Activated CD8-positive, alpha-beta memory T cell treated with anti-CD3 and anti-CD28 coated beads for 24 hours (primary cell): Measurements from ENCODE around the gene KRT74.
A peak's percentile ranks its signal among the peaks of the same experiment; 100 is the strongest.

Source experiments
- DNase-seq: peaks from one replicate; pipeline ENCODE4 v3.0.0-alpha.2; 2020

The KRT74 gene

DNA sequence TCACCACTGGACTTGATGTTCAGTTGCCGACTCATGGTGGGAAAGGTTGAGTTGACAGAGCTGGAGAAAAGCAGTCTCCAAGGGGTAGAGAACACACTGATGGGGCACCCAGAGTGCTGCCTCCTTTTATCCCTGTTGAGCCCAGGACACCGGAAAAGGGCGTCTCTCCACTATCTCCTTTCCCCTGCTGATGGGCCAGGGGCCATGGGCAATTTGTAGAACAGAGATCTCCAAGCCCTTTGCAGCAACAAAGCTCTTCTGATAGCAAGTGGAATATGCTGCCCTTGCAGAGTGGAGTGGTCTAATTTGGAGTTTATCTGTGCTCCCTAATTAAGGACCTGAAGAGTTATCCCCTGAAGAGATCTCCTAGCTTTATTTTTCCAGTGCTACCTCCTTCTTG, at the start of gene KRT74:
TSS of gene KRT74 (minus strand) at position 101 of the 400 bp plus-strand sequence. CDS start at position 35, 66 bp downstream.
- no peak for DNase-seq

- DNase-seq = peak; percentile 24
Measured at GRCh38 chr12:52622349-52622748, 48.7 kb upstream of the KRT74 start.

DNA sequence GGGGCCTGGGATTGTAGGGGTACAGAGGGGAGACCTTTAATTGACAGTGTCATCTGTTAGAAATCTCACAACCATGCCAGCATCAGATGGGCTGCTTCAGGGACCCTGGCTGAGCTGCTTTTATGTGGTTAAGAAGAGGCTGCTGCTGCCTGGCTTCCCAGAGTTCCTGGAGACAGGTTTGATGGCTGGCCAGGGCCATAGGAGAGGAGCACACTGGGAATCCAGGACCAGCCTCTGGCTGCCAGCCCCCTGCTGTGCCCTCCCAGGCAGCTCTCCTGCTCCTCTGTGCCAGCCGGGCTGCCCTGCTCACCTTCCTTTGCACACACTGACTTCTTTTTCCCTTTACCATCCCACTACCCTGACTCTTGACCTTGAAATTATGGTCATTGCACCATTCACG, 45.2 kb upstream of the KRT74 start:
- no peak for DNase-seq

DNA sequence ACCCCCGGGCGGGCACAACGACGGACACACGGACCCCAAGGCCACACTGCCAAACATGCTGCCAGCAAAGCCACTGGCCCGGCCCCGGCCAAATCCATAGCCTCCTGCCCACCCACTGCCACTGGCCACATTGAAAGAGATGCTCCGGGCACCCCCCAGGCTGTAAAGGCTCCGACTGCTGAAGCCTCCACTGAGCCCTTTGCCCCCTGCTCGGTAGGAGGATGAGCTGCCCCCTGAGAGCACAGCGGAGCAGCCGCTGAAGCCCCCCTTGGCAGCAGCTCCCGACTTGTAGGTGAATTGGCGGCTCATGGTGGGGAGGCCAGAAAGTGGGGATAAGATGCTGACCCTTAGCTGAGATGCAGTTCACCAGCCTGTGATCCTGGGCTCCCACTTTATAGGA, 44.6 kb upstream of the KRT74 start, which contains the start of gene KRT73:
TSS of gene KRT73 (minus strand) at position 344 of the 400 bp plus-strand sequence. CDS start at position 309, 35 bp downstream.
- no peak for DNase-seq

DNA sequence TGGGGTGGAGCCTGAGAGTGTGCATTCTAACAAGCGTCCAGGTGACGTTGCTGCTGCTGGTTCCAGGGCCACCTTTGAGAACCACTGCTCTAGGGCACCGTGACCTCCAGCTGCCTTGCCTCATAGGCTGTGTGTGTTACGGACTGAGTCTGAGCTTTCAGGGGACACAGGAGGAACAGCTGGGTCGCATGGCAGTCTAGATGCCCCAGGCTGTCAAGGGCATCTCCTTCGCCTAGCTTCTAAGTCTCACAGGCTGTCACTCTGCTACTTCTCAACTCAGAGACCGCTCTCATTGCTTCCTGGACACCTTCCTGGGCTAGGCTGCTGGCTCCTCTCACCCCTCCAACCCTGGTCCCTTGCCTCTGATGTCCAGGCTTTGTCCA, 43.8 kb upstream of the KRT74 start:
- DNase-seq = no peak

- DNase-seq = no peak
Measured at GRCh38 chr12:52616680-52617402, 43.2 kb upstream of the KRT74 start.

- no peak for DNase-seq
Measured at GRCh38 chr12:52615912-52616311, 42.3 kb upstream of the KRT74 start.

GRCh38 chr12:52615208-52615868, 41.7 kb upstream of the KRT74 start:
- DNase-seq = no peak

DNA sequence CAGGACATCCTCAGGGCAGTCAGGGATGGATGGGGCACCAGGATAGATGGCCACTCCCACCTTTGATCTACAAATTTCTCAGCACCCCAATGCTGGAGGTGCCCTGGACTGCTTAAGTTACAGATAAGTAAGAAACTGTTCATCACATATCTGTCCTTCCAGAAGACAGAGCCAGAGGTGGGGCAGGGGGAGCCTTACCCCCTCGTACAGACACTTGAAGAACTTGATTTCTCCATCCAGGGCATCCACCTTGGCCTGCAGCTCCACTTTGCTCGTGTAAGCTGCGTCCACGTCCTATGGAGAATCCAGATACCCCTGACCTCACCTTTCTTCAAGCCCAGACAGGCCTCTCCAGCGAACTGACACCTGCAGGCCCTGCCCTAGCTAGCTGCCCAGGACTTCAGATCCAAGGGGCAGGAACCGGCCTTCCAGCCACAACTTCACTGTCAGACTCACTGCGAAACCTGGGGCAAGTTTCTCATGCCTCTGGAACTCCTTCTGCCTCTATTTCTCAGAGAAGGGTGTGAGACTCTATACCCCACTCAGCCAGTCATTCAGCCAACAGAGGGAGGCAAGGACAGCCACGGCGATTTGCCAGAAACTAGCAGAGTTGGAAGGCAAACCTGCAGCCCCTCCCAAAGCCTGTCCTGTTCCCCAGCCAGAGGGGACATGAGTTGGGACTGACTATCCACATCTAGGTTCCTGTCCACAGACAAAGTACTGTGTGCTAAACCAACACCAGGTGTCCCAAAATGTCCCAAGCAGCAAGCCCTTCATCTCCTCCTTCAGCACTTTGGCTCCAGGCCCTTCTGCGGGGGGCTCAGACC, 41.0 kb upstream of the KRT74 start:
- DNase-seq = peak; percentile 58

- peak; percentile 57 for DNase-seq
Measured at GRCh38 chr12:52613384-52614030, 39.9 kb upstream of the KRT74 start.

GRCh38 chr12:52612431-52613383, 39.1 kb upstream of the KRT74 start:
- DNase-seq = peak; percentile 56

DNA sequence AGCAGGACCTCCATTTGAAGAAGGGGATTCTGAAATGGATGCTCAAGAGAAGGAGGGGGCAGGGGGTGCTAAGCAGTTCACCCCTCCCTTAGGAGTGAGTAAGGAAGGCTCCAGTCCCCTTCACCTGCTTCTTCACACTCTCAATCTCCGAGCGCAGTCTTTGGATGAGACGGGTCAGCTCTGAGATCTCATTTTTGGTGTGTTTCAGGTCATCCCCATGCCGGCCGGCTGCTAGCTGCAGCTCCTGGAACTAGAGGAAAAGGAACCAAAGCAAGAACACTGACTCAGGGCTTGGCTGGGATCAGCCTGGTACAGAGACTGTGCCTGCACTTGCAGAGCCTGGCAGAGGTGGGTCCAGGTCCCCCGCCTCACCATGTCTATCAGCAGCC, 37.4 kb upstream of the KRT74 start:
- peak; percentile 54 for DNase-seq

DNA sequence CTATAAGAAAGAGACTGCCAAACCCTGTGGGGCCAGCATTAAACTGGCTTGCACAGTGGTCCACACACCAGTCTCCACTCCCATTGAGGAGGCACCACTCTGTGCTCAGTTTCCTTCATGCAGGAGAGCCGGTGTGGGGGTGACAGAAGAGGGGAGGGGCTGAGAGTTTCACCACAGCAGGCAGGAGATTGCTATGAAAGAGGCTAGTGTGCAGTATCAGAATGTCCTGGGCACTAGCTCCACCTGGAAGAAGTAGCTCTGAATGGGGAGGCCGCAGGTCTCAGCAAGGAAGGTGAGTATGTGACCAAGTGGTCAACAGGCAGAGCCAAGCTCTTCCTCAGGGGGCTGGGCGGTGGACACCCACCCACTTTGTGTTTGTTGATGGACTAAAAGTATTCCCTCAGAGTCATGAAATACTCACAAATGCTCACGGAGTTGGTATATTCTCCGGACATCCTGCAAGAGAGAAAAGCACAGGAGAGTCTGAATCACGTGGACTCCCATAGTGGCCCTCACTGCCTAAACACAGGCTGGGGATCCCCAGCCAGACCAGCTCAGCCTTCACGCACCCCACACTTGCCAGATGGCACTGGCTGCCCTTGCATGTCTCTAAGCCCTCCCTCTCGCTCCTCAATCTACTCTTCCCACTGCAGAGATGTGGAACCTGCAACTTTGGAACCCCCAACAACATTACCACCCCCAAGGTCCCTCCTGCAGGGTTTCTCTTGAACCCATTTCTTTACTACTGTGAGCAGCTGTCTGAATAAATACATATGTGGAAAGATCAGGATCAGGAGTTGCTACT, 35.4 kb upstream of the KRT74 start:
- peak; percentile 60 for DNase-seq

DNA sequence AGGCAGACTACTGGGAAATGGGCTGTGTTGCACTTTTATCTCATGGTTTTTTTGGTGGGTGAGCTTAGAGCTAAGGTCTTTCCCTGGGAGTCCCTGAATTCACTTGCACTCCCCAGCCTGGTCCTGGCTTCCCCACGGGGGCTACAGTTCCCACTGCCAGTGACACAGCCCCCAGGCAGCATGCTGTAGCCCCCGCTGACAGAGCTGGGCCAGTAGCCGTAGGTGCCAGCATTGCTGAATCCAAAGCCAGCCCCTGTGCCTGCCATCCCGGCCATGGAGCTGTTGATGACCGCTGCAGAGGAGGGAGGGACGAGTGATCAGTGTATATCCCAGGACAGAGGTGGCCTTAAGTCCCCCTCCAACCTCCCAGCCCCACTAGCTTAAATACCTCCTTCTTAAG, 34.5 kb upstream of the KRT74 start:
- DNase-seq = no peak

DNA sequence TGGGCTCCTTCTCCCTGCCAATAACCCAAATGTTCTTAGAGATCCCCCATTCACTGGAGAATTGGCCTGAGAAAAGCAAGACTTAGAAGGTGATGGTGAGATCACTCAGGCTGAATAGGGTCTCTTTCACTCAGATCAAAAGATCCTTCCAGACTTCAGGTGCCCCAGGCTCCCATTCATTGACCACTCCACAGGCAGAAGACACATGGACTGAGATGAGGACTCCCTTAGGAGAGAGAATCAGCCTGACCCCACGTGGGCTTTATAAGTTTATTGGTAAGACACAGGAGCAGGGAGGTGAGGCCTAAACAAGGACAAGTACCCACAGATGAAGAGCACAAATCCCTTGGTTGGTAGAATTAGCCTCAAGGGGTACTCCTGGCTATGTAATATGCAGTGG, 33.7 kb upstream of the KRT74 start:
- peak; percentile 50 for DNase-seq

GRCh38 chr12:52606581-52607218, 33.1 kb upstream of the KRT74 start:
- DNase-seq = peak; percentile 48

GRCh38 chr12:52606096-52606495, 32.5 kb upstream of the KRT74 start:
- DNase-seq = no peak

DNA sequence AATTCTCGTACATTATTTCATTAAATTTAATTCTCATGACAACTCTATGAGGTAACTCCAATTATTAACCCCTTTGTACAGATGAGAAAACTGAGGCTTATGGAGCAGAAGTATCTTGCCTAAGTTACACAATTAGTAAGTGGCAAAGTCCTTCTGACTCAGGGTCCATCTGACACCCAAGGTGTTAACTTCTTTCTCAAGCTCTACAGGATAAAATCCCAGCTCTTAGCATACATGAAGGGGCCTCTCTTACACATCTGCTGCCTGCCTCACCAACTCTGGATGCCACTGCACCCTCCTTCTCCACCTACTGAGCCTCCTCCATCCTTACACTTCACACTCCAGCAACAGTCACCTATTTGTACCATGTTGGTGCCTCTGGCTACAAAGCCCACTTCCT, 31.9 kb upstream of the KRT74 start:
- DNase-seq = peak; percentile 51

- peak; percentile 56 for DNase-seq
Measured at GRCh38 chr12:52604859-52605258, 31.2 kb upstream of the KRT74 start.

GRCh38 chr12:52603314-52603713, 29.7 kb upstream of the KRT74 start:
- peak; percentile 56 for DNase-seq
